ENCODE data around the gene HRH2. TPM values are rescaled to one million over a fixed set of nuclear protein-coding genes. Genes with fewer than 3 reads are reported as not detected.

HRH2 gene
- total RNA-seq, 1 donor: 10.6 TPM

- Histone ChIP-seq H3K4me1 (ENCODE audit: insufficient read depth, low read length) (peaks cover 3% of the 10 kb centered on the region), H3K4me3 (ENCODE audit: low read length) (no peak overlapping the region)
Observed at GRCh38 chr5:175701797-175702196, 43.9 kb downstream of the HRH2 start.

GRCh38 chr5:175706499-175706898 lies 48.6 kb downstream of the HRH2 start:
- Histone ChIP-seq H3K27me3 (ENCODE audit: insufficient read depth, low read length) (no peaks in the 10 kb centered on the region), H3K4me1 (ENCODE audit: insufficient read depth, low read length) (peaks cover 5% of the 10 kb centered on the region), H3K9me3 (ENCODE audit: low read depth, low read length) (no peaks in the 10 kb centered on the region), H3K4me3 (ENCODE audit: low read length) (no peak overlapping the region)

More at GRCh38 chr5:175701797-175702196, 43.9 kb downstream of the HRH2 start:
- no peaks in the 10 kb centered on the region for H3K27me3 ChIP-seq (ENCODE audit: insufficient read depth, low read length)
- no peaks in the 10 kb centered on the region for H3K9me3 ChIP-seq (ENCODE audit: low read depth, low read length)

- no peaks in the 10 kb centered on the region for H3K27me3 ChIP-seq (ENCODE audit: insufficient read depth, low read length)
- H3K4me1 ChIP-seq (ENCODE audit: insufficient read depth, low read length): peaks cover 5% of the 10 kb centered on the region
- H3K4me3 ChIP-seq (ENCODE audit: low read length): no peak overlapping the region
- no peaks in the 10 kb centered on the region for H3K9me3 ChIP-seq (ENCODE audit: low read depth, low read length)
Observed at GRCh38 chr5:175707751-175708375, 50.0 kb downstream of the HRH2 start.

- Histone ChIP-seq H3K27me3 (ENCODE audit: insufficient read depth, low read length) (no peaks in the 10 kb centered on the region), H3K9me3 (ENCODE audit: low read depth, low read length) (no peaks in the 10 kb centered on the region), H3K4me3 (ENCODE audit: low read length) (no peak overlapping the region), H3K4me1 (ENCODE audit: insufficient read depth, low read length) (peaks cover 5% of the 10 kb centered on the region)
Observed at GRCh38 chr5:175709276-175709781, 51.5 kb downstream of the HRH2 start.

GRCh38 chr5:175710326-175710725 lies 52.5 kb downstream of the HRH2 start:
- H3K4me1 ChIP-seq (ENCODE audit: insufficient read depth, low read length): peaks cover 5% of the 10 kb centered on the region
- H3K4me3 ChIP-seq (ENCODE audit: low read length): no peak overlapping the region
- H3K27me3 ChIP-seq (ENCODE audit: insufficient read depth, low read length): no peaks in the 10 kb centered on the region
- no peaks in the 10 kb centered on the region for H3K9me3 ChIP-seq (ENCODE audit: low read depth, low read length)

- Histone ChIP-seq H3K9me3 (ENCODE audit: low read depth, low read length) (no peaks in the 10 kb centered on the region), H3K4me3 (ENCODE audit: low read length) (no peak overlapping the region), H3K27me3 (ENCODE audit: insufficient read depth, low read length) (no peaks in the 10 kb centered on the region), H3K4me1 (ENCODE audit: insufficient read depth, low read length) (peaks cover 5% of the 10 kb centered on the region)
Observed at GRCh38 chr5:175711031-175711430, 53.2 kb downstream of the HRH2 start.

- Histone ChIP-seq H3K9me3 (ENCODE audit: low read depth, low read length) (no peaks in the 10 kb centered on the region), H3K4me3 (ENCODE audit: low read length) (no peak overlapping the region), H3K4me1 (ENCODE audit: insufficient read depth, low read length) (peaks cover 5% of the 10 kb centered on the region), H3K27me3 (ENCODE audit: insufficient read depth, low read length) (no peaks in the 10 kb centered on the region)
Observed at GRCh38 chr5:175711472-175712312, 53.8 kb downstream of the HRH2 start.

GRCh38 chr5:175712313-175712680 lies 54.4 kb downstream of the HRH2 start:
- no peak overlapping the region for H3K4me3 ChIP-seq (ENCODE audit: low read length)
- H3K27me3 ChIP-seq (ENCODE audit: insufficient read depth, low read length): no peaks in the 10 kb centered on the region
- peaks cover 5% of the 10 kb centered on the region for H3K9me3 ChIP-seq (ENCODE audit: low read depth, low read length)
- peaks cover 5% of the 10 kb centered on the region for H3K4me1 ChIP-seq (ENCODE audit: insufficient read depth, low read length)

- H3K27me3 ChIP-seq (ENCODE audit: insufficient read depth, low read length): no peaks in the 10 kb centered on the region
- peaks cover 6% of the 10 kb centered on the region for H3K4me1 ChIP-seq (ENCODE audit: insufficient read depth, low read length)
- H3K4me3 ChIP-seq (ENCODE audit: low read length): no peak overlapping the region
- H3K9me3 ChIP-seq (ENCODE audit: low read depth, low read length): peaks cover 7% of the 10 kb centered on the region
Observed at GRCh38 chr5:175712681-175713085, 54.8 kb downstream of the HRH2 start.

- Histone ChIP-seq H3K27me3 (ENCODE audit: insufficient read depth, low read length) (no peaks in the 10 kb centered on the region), H3K9me3 (ENCODE audit: low read depth, low read length) (peaks cover 7% of the 10 kb centered on the region), H3K4me1 (ENCODE audit: insufficient read depth, low read length) (peaks cover 9% of the 10 kb centered on the region), H3K4me3 (ENCODE audit: low read length) (no peak overlapping the region)
Observed at GRCh38 chr5:175713930-175714329, 56.1 kb downstream of the HRH2 start.

- Histone ChIP-seq H3K9me3 (ENCODE audit: low read depth, low read length) (peaks cover 7% of the 10 kb centered on the region), H3K4me3 (ENCODE audit: low read length) (no peak overlapping the region), H3K4me1 (ENCODE audit: insufficient read depth, low read length) (peaks cover 9% of the 10 kb centered on the region), H3K27me3 (ENCODE audit: insufficient read depth, low read length) (no peaks in the 10 kb centered on the region)
Observed at GRCh38 chr5:175714479-175715085, 56.7 kb downstream of the HRH2 start.

- H3K9me3 ChIP-seq (ENCODE audit: low read depth, low read length): peaks cover 7% of the 10 kb centered on the region
- H3K27me3 ChIP-seq (ENCODE audit: insufficient read depth, low read length): no peaks in the 10 kb centered on the region
- peaks cover 6% of the 10 kb centered on the region for H3K4me1 ChIP-seq (ENCODE audit: insufficient read depth, low read length)
- H3K4me3 ChIP-seq (ENCODE audit: low read length): no peak overlapping the region
Observed at GRCh38 chr5:175715627-175716522, 58.0 kb downstream of the HRH2 start.

GRCh38 chr5:175717837-175718236 lies 60.0 kb downstream of the HRH2 start:
- Histone ChIP-seq H3K9me3 (ENCODE audit: low read depth, low read length) (peaks cover 7% of the 10 kb centered on the region), H3K27me3 (ENCODE audit: insufficient read depth, low read length) (no peaks in the 10 kb centered on the region), H3K4me1 (ENCODE audit: insufficient read depth, low read length) (peaks cover 4% of the 10 kb centered on the region), H3K4me3 (ENCODE audit: low read length) (no peak overlapping the region)

- peaks cover 4% of the 10 kb centered on the region for H3K4me1 ChIP-seq (ENCODE audit: insufficient read depth, low read length)
Observed at GRCh38 chr5:175718401-175719108, 60.7 kb downstream of the HRH2 start.

More at GRCh38 chr5:175718401-175719108, 60.7 kb downstream of the HRH2 start:
- H3K9me3 ChIP-seq (ENCODE audit: low read depth, low read length): peaks cover 7% of the 10 kb centered on the region
- H3K4me3 ChIP-seq (ENCODE audit: low read length): no peak overlapping the region
- H3K27me3 ChIP-seq (ENCODE audit: insufficient read depth, low read length): no peaks in the 10 kb centered on the region
